B cell (primary cell): ENCODE data around the gene ZNF772.

Source experiments
- EZH2 ChIP-seq: IDR thresholded peaks from 2 replicates; pipeline ENCODE4 v1.6.1; 2012; ENCODE audit warnings: borderline replicate concordance, low read depth, mild to moderate bottlenecking, moderate library complexity, low read length; ENCODE audit not compliant: insufficient read depth, poor library complexity, severe bottlenecking
- TF ChIP-seq, protein P1 (sequence below): fragments of 200-600 bp; IDR thresholded peaks from one replicate; pipeline ENCODE4 v1.8.0; 2022; ENCODE audit warnings: antibody characterized with exemption, mild to moderate bottlenecking

- TF ChIP-seq, protein P1, sequence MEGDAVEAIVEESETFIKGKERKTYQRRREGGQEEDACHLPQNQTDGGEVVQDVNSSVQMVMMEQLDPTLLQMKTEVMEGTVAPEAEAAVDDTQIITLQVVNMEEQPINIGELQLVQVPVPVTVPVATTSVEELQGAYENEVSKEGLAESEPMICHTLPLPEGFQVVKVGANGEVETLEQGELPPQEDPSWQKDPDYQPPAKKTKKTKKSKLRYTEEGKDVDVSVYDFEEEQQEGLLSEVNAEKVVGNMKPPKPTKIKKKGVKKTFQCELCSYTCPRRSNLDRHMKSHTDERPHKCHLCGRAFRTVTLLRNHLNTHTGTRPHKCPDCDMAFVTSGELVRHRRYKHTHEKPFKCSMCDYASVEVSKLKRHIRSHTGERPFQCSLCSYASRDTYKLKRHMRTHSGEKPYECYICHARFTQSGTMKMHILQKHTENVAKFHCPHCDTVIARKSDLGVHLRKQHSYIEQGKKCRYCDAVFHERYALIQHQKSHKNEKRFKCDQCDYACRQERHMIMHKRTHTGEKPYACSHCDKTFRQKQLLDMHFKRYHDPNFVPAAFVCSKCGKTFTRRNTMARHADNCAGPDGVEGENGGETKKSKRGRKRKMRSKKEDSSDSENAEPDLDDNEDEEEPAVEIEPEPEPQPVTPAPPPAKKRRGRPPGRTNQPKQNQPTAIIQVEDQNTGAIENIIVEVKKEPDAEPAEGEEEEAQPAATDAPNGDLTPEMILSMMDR, result no peak
- TF ChIP-seq EZH2, result no peak
These were observed 37.9 kb upstream of the ZNF772 start for GRCh38 chr19:57515255-57515654.
